DMS153 treated with DMSO at 0.1 percent for 48 hours (cell line): ENCODE measurements around the gene MAGEF1.
"Not testable (repeated sequence)": the region's sequence is repeated elsewhere in the genome, so short reads cannot be mapped to it uniquely, and the experiment has no call there.

Experiments used
- DNase-seq: peaks from one replicate; lab custom pipeline; 2025; ENCODE audit not compliant: unreplicated experiment; lab: John Stamatoyannopoulos, UW

Gene MAGEF1

DNA sequence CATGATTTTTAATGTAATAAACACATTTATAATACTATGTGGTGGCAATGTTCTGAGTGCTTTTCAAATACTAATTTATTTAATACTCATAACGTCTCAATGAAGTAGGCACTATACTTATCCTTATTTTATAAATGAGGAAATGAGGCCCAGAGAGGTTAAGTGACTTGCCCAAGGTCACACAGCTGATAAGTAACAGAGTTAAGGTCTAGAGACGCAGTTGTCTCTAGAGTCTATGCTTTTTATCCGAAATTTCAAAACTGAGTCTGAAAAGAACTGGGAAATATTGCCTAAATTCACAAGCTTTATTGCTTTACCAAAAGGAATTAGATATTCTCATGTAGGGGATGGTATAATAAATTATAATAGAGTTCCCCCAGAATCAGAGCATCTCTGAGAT, 31.4 kb upstream of the MAGEF1 start:
- DNase-seq: no peak

DNA sequence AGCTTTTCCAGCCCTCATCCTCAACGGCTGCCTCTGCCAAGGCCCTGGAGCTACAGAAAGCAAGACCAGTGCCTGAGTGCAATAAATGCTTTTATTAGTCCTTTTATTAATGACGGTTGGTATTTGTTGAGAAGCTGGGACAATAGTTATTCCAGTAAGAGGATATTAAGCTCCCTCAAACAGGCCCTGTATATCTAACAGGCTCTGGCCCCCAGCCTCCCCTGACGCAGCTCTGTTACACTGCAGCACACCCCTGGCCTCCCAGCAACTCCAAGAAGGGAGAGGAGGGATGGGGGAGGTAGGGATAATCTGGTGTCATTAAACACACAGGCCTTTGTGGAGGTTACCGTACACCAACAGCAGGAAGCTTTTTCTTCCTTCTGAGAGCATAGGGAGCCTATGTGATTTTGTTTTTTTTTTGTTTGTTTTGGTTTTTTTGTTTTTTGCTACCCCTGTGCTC, 30.8 kb upstream of the MAGEF1 start:
- no peak for DNase-seq

DNA sequence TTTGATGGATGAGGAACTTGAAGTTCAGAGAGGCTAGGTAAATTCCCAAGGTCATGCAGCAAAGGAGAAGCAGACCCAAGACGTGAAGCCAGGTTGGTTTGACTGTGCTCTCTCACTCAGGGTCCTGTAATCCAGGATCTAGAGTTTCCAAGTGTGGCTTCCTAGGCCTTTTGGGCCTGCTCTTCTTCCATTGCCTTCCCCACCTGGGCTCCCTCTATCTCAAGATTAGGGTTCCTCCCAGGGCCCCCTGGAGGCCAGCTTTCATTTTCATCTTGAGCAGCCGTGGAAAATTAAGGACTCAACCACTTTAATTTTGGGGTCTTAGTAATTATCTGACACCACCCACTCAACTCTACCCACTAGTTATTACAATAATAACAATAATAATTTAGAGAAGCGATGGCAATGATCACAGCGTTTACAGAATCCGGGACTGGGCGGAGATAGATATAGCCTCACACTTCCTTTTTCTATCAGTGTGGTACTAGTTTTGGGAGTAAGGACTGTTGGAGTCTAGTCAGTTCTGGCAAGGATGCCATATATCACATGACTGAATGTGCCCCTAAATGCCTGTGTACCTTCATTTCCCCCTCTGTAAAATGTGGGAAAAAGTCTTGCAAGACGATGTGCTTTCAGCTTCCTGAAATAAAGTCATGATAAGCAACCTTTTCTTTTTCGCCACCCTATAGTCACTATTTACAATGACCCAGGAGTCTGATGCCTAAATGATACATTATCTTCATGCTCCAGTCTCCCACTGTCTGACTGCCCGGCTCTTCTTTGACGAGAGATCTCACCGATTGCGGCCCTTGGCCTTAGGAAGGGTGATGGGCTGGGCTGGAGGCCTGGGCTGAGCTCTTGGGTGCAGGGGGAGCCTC, 30.2 kb upstream of the MAGEF1 start:
- DNase-seq: no peak

GRCh38 chr3:184741259-184741556, 29.3 kb upstream of the MAGEF1 start:
- no peak for DNase-seq

DNA sequence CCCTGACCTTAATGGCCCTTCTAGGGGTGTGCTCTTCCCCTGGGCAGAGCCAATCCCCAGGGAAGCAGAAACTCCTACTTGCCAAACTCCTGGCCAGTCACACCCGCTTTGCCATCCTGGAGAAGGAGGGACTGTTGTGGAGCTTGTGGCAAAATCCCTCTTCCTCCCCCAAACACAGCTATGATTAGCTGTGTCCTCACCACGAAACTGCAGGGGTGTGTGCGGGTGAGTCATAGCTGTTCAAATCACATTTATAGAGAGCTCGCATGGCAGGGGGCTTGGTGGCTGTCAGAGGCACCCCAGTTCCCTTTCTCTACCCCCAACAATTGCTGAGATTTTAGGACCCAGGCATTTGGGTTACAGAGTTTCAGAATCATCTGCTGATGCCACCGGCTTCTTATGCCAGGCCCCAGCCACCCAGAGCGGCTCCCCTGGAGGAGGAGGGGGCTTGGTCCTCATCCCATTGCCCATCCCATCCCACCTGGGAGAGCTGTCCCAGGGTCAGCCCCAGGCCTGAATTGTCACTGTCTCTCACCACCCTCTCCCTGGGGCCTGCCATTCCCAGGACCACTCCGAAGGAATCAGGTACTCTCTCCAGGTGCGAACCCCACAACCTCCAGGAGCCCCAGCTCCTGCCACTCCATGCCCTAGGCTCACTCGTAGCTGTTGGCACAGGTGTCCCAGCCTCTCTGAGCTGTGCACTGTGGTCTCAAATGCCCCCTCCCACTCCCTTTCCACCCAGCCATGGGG, 28.8 kb upstream of the MAGEF1 start:
- no peak for DNase-seq

DNA sequence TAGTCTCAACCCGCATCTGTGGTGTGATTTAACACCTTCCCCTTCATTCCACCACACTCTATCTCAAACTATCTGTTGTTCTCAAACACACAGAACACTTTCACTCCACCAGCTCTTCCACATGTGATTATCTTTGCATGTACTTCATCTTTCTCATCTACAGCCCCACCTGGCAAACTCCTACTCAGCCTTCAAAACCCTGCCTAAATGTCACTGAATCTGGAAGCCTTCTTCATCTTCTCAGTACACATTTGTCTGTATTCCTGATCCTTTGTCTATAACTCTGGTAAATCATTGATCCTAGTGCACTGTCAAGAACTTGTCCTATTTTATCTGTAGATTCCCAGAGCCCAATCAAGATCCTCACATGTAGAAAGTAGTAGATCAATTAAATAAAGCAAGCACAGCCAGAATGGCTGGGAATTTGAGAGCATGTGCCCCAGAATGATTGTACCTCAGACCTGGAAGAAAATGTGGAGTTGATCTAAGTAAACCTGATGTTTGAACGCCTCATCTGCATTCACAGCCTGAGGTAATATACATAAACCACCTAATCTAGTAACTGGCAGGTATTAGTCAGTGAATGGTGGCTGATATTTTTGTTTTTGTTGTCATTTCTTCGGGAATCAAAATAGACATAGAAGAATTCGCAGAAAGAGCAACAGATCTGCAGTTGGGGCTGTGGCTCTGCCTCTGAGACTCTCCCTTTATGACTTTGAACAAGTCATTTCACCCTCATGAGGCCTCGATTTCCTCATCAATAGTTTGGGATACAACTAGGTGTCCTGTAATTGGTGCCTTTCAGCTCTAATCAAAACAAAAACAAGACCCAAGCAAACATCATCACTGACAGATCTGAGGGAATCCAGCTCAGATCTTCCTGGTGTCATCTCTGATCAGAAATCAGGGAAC, 28.0 kb upstream of the MAGEF1 start:
- DNase-seq: no peak

- no peak for DNase-seq
Observed at GRCh38 chr3:184738982-184739381, 27.1 kb upstream of the MAGEF1 start.

- no peak for DNase-seq
Observed at GRCh38 chr3:184738506-184738890, 26.6 kb upstream of the MAGEF1 start.

DNA sequence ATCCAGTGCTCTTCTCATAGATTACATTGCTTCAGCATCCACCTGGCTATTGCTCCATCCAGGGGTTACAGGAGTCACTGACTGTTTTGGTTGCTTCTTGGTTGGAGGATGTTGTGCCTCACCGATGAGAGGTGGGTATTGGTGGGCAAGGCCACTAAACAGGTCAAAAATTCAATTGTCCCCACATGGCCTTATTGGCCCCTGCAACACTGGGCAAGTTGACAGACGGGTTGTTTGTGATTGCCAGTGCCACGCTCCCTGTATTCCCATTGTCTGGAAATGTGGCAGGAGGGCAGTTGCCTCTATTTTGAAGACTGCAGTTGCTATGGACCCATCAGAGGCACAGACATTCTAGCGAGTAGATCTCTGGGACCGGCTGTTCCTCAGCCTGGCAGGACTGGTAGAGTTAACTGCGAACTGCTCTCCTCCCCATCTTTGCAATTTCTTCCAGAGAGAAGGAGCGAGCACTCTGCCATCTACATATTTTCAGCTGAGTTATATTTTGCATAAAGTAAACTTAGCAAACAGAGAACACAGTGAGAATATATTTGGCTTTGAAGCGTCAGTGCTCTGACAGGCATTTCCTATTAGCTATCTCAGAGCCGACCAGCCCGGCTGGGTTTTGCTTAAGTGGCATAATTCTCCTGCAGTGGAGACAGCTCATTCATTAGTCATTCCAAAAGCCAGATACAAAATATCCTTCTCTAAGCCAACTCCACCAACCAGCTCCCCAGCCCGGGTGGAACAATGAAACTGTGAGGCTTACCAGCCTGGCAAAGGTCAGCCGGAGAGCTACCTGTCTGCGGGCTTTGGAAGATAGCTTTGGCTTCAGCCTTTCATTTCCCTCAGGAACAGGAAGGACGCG, 26.0 kb upstream of the MAGEF1 start:
- no peak for DNase-seq

DNA sequence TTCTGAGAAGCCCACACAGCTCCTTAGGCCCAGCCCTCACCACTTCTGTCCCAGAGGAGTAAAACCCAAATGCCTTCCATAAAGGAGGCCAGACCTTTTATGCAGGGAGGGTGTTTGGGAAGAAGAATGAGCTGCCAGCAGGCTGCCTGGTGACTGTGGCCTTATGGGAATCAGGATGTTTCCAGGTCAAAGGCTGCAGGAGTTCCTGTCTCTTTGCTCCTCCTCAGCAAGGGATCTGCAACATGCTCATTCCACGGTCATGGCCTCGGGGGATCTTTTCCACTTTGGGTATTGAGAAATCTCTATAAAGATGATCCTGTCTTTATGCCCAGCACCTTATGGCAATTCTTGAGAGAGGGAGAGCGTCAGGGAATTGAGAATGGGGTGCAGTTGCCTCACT, 25.2 kb upstream of the MAGEF1 start:
- DNase-seq: no peak

DNA sequence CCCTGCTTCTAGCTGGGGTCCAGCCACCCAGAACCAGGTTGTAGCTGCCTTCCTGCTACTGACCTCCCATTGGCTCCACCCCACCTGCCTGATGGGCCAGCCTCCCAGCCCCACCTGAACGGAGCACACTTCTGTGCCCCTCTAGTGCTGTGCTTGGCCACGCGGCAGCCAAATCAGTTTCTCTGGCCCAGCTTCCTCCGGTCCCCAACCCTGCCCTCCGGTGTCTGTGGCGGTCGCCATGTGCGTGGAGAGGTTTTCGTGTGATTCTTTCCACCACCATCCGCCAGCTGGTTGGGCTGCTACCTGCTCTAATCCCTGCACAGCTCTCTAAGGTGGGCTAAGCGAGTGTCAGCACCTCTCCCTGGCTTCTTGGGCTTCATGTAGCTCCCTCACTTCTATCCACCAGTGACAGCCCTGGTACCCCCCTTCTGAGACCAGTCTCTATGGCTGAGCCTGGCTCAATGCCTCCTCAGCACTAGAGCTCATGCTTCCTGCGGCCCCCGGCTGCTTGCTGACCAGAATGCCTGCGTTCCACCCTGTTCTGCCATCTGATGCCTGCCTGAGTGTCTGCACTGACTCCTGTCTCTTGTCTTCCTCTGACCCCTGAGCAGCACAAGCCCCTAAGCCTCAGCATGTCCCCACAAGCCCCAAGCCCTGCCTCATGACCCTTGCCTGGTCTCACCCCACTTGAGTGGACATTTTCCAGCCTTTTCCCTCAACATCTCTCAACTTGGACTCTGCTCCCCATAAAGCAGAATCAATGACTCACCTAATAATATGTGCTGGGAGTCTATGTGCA, 23.2 kb upstream of the MAGEF1 start:
- no peak for DNase-seq

DNA sequence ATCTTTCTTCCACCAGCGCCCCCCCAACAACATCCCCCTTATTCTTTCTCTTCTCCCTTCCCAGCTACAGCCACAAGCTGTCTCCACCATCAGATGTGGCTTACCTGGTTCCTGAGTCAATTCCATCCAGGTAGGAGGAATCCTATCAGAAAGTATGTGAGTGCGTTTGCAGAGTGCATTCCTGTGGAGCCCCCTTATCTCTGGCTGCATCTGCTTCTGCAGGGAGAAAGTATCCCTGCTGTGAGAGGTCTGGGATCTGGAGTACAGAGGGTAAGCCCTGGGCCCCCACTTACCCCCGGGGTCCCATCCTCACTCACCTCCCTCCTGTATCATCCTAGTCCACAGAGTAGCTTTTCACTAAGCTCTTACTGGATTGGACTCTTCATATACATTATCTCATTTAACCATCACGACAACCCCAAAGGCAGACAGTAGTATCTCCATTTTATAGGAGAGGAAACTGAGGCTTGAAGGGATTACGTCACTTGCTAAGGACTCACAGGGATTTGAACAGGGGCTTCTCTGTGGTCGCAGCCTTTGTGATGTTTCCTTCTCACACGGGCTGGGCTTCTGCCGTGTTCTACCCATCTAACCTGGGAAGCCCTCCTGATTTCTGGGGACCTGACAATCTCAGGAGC, 22.2 kb upstream of the MAGEF1 start:
- no peak for DNase-seq

DNA sequence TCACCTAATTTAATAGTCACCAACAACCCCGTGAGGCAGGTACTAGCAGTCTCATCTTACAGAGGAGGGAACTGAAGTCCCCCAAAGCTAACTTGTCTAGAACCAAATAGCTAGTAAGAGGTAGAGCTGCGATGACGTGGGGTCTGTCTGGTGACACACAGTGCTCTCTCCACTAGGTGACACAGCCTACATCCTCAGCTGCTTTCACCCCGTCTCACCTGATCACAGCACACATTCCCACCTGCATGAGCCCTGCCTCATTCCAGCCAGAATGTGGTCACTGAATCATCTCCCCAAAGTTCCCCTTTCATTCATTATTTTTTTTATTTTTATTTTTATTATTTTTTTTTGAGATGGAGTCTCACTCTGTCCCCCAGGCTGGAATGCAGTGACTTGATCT, 21.3 kb upstream of the MAGEF1 start:
- DNase-seq: no peak

GRCh38 chr3:184731786-184732537, 20.1 kb upstream of the MAGEF1 start:
- DNase-seq: no peak

DNA sequence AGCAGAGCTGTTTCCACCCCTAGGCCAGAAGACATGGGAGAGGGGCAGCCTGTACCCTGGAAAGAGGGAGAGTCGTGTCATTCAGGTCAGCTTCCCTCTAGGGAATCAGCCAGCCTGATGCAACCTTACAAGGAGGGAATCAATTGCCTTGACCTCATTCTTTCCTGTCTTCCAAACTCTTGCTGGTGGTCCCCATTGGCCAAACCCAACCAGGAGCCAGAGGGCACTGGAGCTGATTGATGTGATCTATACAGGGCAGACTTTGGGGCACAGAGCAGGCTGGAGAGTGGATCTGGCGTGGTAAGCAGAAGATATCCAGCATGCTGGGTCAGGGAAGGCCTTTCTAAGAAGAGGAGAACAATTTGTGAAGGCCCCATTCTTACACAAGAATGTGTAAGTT, 19.1 kb upstream of the MAGEF1 start:
- no peak for DNase-seq

GRCh38 chr3:184729154-184729553, 17.3 kb upstream of the MAGEF1 start:
- not testable (repeated sequence) for DNase-seq

- DNase-seq: no peak
Observed at GRCh38 chr3:184728010-184728527, 16.2 kb upstream of the MAGEF1 start.

GRCh38 chr3:184727357-184728009, 15.6 kb upstream of the MAGEF1 start:
- peak; percentile 77 for DNase-seq
